ENCODE results near the gene RAVER2.
"Not testable (repeated sequence)": the region's sequence is repeated elsewhere in the genome, so short reads cannot be mapped to it uniquely, and the experiment has no call there.

Gene RAVER2

GRCh38 chr1:64744492-64745180 lies at the start of gene RAVER2:
RAVER2 (plus strand) TSS chr1:64745075; CDS start chr1:64745173, 98 bp downstream.
- DNase-seq, result peak; percentile 13

GRCh38 chr1:64696879-64697278 lies 48.0 kb upstream of the RAVER2 start:
- DNase-seq, result no peak

- DNase-seq, result no peak
Observed at GRCh38 chr1:64699327-64699726, 45.5 kb upstream of the RAVER2 start.

GRCh38 chr1:64701071-64701470 lies 43.8 kb upstream of the RAVER2 start:
- DNase-seq, result no peak

- no peak for DNase-seq
Observed at GRCh38 chr1:64701886-64702285, 43.0 kb upstream of the RAVER2 start.

- DNase-seq, result not testable (repeated sequence)
Observed at GRCh38 chr1:64702670-64703069, 42.2 kb upstream of the RAVER2 start.

- no peak for DNase-seq
Observed at GRCh38 chr1:64703600-64703999, 41.3 kb upstream of the RAVER2 start.

GRCh38 chr1:64705591-64705990 lies 39.3 kb upstream of the RAVER2 start:
- DNase-seq, result no peak

GRCh38 chr1:64711266-64711665 lies 33.6 kb upstream of the RAVER2 start:
- DNase-seq, result no peak

- DNase-seq, result no peak
Observed at GRCh38 chr1:64712049-64712448, 32.8 kb upstream of the RAVER2 start.

- DNase-seq, result no peak
Observed at GRCh38 chr1:64715186-64715585, 29.7 kb upstream of the RAVER2 start.

- DNase-seq, result no peak
Observed at GRCh38 chr1:64721135-64721534, 23.7 kb upstream of the RAVER2 start.

GRCh38 chr1:64721576-64722145 lies 23.2 kb upstream of the RAVER2 start:
- no peak for DNase-seq

- no peak for DNase-seq
Observed at GRCh38 chr1:64727861-64728260, 17.0 kb upstream of the RAVER2 start.

- peak; percentile 28 for DNase-seq
Observed at GRCh38 chr1:64733581-64734286, 11.1 kb upstream of the RAVER2 start.

GRCh38 chr1:64734287-64734652 lies 10.6 kb upstream of the RAVER2 start:
- no peak for DNase-seq

GRCh38 chr1:64740687-64741086 lies 4.2 kb upstream of the RAVER2 start:
- DNase-seq, result not testable (repeated sequence)

GRCh38 chr1:64743954-64744491 lies 852 bp upstream of the RAVER2 start:
- DNase-seq, result no peak

- no peak for DNase-seq
Observed at GRCh38 chr1:64745181-64745985, 508 bp downstream of the RAVER2 start.

GRCh38 chr1:64745986-64746940 lies 1.4 kb downstream of the RAVER2 start:
- no peak for DNase-seq

GRCh38 chr1:64748222-64748621 lies 3.3 kb downstream of the RAVER2 start:
- DNase-seq, result no peak

- DNase-seq, result no peak
Observed at GRCh38 chr1:64748706-64749105, 3.8 kb downstream of the RAVER2 start.

Data from amniotic stem cell (primary cell).